GM18870 (cell line): ENCODE results near the gene ALOXE3.

Experiments used
- ATAC-seq: cut with Tn5 transposase; IDR thresholded peaks from one replicate; pipeline ENCODE4 v1.9.1; 2021; ENCODE audit warnings: moderate library complexity; ENCODE audit not compliant: unreplicated experiment

The ALOXE3 gene

GRCh38 chr17:8055851-8056231 is 62.5 kb downstream of the ALOXE3 start:
- no peak for ATAC-seq

- no peak for ATAC-seq
Observed at GRCh38 chr17:8053600-8053999, 64.7 kb downstream of the ALOXE3 start.

GRCh38 chr17:8052256-8053252 is 65.8 kb downstream of the ALOXE3 start:
- no peak for ATAC-seq

- ATAC-seq = no peak
Observed at GRCh38 chr17:8051831-8052230, 66.5 kb downstream of the ALOXE3 start.

GRCh38 chr17:8048736-8049135 is 69.6 kb downstream of the ALOXE3 start:
- ATAC-seq = no peak

GRCh38 chr17:8048236-8048635 is 70.1 kb downstream of the ALOXE3 start:
- no peak for ATAC-seq

GRCh38 chr17:8047769-8048110 is 70.6 kb downstream of the ALOXE3 start:
- no peak for ATAC-seq

- ATAC-seq = no peak
Observed at GRCh38 chr17:8046929-8047768, 71.2 kb downstream of the ALOXE3 start.

- ATAC-seq = no peak
Observed at GRCh38 chr17:8046306-8046928, 71.9 kb downstream of the ALOXE3 start.
